HUES48 (cell line): ENCODE measurements around the gene EME2.

Experiments
- H3K27ac ChIP-seq: one replicate; pipeline ENCODE4 v1.7.0; 2013; ENCODE audit warnings: low read depth, low read length, inconsistent platforms
- H3K27me3 ChIP-seq: 2 replicates; pipeline ENCODE4 v1.6.1; 2013; ENCODE audit warnings: mild to moderate bottlenecking, low read length; ENCODE audit not compliant: control insufficient read depth, insufficient read depth
- H3K36me3 ChIP-seq: 2 replicates; pipeline ENCODE4 v1.6.1; 2013; ENCODE audit warnings: low read length; ENCODE audit not compliant: control insufficient read depth, insufficient read depth
- H3K4me1 ChIP-seq: 2 replicates; pipeline ENCODE4 v1.6.1; 2013; ENCODE audit warnings: mild to moderate bottlenecking, low read length; ENCODE audit not compliant: control insufficient read depth, insufficient read depth
- H3K4me3 ChIP-seq: 2 replicates; pipeline ENCODE4 v1.5.1; 2013; ENCODE audit warnings: mild to moderate bottlenecking, low read depth, low read length
- H3K9ac ChIP-seq: 2 replicates; pipeline ENCODE4 v1.6.1; 2013; ENCODE audit warnings: mild to moderate bottlenecking, low read depth, low read length, moderate library complexity
- H3K9me3 ChIP-seq: 2 replicates; pipeline ENCODE4 v1.6.1; 2013; ENCODE audit warnings: low read length; ENCODE audit not compliant: control insufficient read depth, insufficient read depth

Gene EME2, protein sequence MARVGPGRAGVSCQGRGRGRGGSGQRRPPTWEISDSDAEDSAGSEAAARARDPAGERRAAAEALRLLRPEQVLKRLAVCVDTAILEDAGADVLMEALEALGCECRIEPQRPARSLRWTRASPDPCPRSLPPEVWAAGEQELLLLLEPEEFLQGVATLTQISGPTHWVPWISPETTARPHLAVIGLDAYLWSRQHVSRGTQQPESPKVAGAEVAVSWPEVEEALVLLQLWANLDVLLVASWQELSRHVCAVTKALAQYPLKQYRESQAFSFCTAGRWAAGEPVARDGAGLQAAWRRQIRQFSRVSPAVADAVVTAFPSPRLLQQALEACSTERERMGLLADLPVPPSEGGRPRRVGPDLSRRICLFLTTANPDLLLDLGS

DNA sequence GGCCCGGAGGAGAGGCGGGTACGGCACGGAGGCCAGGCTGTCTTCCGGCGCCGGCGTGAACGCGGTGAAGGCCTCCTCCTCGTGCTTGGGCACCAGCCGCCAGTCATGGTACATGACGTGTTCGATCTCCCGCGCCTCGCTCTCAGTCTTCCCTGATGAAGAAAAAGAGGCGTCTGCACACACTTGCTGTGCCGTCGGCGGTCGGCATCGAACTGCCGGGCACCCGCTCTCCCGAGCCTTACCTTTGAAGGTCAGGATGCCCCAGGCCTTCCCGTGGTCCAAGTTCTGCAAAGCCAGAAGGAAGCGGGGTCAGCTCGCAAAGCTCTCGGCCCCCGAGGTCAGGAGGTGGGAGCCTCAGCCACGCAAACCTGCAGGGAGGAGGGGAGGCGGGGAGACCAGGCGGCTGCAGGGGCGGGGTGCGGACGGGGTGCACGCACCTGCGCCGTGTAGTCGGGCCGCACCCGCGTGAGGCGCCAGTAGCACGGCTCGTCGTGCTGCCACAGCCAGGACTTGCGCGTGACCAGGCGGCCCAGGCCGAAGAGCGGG, at the start of gene EME2:
TSS of gene EME2 (plus strand) at position 449 of the 546 bp plus-strand sequence. CDS start 418 bp downstream, outside the sequence.
- Histone ChIP-seq H3K4me1 (peaks cover 4% of the 10 kb centered on the region; the same call in 1 of the 2 replicates), H3K9ac (peak within 1 kb of the TSS; percentile 94), H3K9me3 (no peaks in the 10 kb centered on the region), H3K27ac (peak within 1 kb of the TSS; percentile 93), H3K27me3 (no peaks in the 10 kb centered on the region), H3K4me3 (peak within 1 kb of the TSS; percentile 98), H3K36me3 (peaks cover 38% of the 10 kb centered on the region)

DNA sequence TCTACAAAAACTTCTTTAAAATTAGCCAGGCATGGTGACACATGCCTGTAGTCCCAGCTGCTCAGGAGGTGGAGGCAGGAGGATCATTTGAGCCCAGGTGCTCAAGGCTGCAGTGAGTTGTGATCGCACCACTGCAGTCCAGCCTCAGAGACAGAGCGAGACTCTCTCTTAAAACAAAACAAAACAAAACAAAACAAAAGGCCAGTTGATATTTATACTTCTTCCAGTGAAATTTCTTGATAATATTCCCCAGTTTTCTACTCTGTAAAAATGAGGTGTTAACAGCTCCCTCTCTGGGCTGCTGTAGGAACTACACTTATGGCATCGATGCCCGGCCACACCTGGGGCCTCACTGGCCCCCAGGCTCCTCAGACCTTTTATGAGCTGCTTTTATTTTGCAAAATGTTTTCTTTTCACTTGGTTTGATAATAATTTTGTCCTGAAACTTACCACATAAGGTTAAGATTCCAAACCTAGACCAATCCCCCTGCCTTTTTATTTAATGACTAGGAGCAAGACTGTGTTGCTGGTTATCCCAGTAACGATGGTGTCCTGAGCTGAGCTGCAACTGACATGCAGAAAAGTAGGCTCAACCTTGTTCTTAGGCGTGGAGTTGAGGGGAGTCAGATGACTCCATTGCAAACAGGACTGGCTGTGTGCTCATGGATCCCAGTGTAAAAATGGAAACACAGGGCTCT, 49.0 kb upstream of the EME2 start:
- Histone ChIP-seq H3K9ac (no peak overlapping the region), H3K4me1 (no peaks in the 10 kb centered on the region), H3K27ac (no peak overlapping the region), H3K9me3 (no peaks in the 10 kb centered on the region), H3K4me3 (no peak overlapping the region), H3K36me3 (peaks cover 12% of the 10 kb centered on the region; the same call in 1 of the 2 replicates), H3K27me3 (no peaks in the 10 kb centered on the region)

DNA sequence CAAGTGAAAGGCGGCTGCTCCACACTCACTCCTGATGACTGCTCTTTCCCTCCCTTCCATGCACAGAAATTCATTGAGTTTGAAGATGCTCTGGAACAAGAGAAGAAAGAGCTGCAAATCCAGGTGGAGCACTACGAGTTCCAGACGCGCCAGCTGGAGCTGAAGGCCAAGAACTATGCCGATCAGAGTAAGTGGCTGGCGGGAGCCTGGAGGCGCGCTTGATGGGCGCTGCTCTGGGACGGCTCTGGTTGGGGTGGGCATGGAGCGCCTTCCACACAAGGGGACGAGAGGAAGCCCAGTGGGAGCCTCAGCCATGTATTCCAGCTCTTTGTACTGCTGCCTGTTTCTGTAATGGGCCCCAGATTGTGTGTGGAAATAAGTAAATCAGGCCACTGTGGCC, 48.1 kb upstream of the EME2 start:
- Histone ChIP-seq H3K27me3 (no peaks in the 10 kb centered on the region), H3K27ac (no peak overlapping the region), H3K36me3 (peaks cover 19% of the 10 kb centered on the region; the same call in 1 of the 2 replicates), H3K4me1 (no peaks in the 10 kb centered on the region), H3K4me3 (no peak overlapping the region), H3K9me3 (no peaks in the 10 kb centered on the region), H3K9ac (no peak overlapping the region)

DNA sequence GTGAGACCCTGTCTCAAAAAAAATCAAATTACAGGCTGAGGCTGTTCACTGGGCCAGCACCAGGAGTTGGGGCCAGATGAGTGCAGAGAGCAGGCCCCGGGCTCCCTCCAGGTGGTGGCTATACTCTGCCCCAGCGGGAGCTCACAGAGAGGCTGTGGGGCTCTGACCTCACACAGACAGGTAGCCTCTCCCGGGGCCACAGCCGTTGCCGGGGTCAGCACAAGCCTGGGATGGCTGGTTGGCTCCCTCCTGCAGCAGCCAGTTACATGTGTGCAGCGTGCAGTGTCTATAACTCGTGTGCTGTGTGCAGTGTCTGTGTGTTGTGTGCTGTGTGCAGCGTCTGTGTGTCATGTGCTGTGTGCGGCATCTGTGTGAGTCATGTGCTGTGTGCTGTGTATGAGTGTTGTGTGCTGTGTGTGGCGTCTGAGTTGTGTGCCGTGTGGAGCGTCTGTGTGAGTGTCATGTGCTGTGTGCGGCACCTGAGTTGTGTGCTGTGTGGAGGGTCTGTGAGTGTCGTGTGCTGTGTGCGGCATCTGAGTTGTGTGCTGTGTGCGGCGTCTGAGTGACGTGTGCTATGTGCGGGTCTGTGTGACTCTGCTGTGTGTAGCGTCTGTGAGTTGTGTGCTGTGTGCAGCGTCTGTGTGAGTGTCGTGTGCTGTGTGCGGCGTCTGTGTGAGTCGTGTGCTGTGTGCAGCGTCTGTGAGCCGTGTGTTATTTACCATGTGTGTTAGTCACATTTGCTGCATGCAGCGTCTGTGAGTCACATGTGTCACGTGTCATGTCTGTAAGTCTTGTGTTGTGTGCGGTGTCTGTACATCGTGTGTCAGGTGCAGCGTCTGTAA, 45.7 kb upstream of the EME2 start:
- Histone ChIP-seq H3K27me3 (no peaks in the 10 kb centered on the region), H3K9ac (no peak overlapping the region), H3K4me3 (no peak overlapping the region), H3K36me3 (peaks cover 19% of the 10 kb centered on the region), H3K27ac (no peak overlapping the region), H3K4me1 (no peaks in the 10 kb centered on the region), H3K9me3 (no peaks in the 10 kb centered on the region)

DNA sequence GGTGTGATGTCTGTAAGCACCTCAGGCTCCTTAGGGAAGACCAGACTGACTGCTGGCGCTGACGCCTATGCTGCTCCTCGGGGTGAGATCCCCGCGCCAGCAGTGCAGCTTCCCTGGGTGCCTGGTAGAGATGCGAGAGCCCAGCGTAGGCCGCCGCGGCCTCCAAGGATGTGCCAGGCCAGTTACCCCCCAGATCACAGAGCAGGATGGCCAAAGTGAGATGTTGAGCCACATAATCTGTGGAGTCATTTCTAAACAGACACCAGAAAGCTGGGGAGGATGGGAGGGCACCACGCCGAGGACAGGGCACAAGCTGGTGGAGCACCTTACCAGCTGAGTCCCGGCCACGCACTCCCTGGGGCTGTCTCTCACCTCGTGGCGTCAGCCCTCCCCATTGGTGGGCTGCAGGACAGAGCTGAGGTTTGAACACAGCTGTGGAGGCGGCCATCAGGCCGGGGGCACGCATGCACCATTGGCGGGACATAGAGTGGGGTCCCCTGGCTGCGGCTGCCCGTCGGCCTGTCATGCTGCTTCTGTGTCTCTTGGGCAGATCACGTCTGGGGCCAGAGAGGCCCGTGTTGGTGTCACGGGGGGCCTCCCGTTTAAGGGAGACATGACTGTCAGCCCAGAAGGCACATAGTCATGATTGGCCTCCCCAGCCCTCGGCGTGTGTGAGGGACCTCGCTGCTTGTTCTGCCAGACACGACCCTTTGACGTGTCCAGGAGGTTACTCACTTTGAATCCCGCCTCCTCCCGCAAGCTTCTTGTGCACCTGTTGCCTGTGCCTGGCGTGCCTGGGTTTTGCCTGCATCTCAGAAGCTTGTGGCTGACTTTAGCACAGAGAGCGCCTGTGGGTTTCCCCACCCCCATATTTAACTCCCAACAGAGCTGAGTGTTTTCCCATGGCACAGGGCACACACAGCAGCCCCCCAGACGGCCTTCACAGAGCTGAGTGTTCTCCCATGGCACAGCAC, 44.7 kb upstream of the EME2 start:
- Histone ChIP-seq H3K36me3 (peaks cover 23% of the 10 kb centered on the region), H3K27ac (no peak overlapping the region), H3K4me3 (no peak overlapping the region), H3K9me3 (no peaks in the 10 kb centered on the region), H3K27me3 (no peaks in the 10 kb centered on the region), H3K9ac (no peak overlapping the region), H3K4me1 (no peaks in the 10 kb centered on the region)

DNA sequence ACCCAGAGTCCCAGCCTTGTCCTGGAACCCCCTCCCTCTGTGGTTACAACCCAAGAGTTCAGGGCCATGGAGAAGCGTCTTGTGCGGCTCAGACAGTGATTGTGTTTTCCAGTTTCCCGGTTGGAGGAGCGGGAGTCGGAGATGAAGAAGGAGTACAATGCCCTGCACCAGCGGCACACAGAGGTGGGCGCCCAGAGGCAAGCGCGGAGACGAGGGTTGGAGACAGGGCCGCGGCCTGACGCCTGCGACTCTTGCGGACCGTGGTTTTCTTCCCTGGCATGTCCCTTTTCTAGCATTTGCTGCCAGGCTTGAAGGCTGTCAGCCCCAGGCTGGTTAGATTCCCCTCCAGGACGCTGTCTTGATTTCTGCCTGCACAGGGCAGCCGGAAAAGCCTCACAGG, 43.6 kb upstream of the EME2 start:
- Histone ChIP-seq H3K9ac (no peak overlapping the region), H3K27ac (no peak overlapping the region), H3K4me3 (no peak overlapping the region), H3K4me1 (no peaks in the 10 kb centered on the region), H3K27me3 (no peaks in the 10 kb centered on the region), H3K9me3 (no peaks in the 10 kb centered on the region), H3K36me3 (peaks cover 23% of the 10 kb centered on the region)

DNA sequence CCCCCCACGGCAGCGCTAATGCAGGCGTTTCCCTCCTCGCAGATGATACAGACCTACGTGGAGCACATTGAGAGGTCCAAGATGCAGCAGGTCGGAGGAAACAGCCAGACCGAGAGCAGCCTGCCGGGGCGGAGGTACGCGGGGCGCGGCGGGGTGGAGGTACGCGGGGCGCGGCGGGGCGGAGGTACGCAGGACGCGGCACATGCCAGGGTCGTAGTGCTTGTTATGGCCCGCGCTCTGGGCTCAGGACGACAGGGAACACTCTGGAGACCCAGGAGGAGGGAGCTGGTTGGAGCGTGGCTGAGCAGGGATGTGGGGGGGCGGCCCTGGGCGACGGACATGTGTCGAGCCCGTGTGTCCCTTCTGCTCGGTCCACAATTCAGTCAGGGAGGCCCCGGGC, 43.2 kb upstream of the EME2 start:
- H3K9ac ChIP-seq, result no peak overlapping the region
- H3K36me3 ChIP-seq, result peaks cover 20% of the 10 kb centered on the region

DNA sequence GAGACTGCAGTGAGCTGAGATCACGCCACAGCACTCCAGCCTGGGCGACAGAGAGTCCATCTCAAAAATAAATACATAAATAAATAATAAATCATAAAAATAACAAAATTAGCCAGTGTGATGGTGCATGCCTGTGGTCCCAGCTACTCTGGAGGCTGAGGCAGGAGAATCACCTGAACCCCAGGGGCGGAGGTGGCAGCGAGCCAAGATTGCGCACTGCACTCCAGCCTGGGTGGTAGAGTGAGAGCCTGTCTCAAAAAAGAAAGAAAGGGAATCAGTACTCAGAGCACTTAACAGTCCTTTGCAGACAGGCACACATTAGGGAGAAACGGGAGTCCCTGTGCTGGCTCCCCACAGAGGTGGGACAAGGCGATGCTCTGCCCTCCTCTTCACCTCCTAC, 41.5 kb upstream of the EME2 start:
- H3K4me3 ChIP-seq, result no peak overlapping the region
- no peaks in the 10 kb centered on the region for H3K27me3 ChIP-seq
- peaks cover 18% of the 10 kb centered on the region for H3K9me3 ChIP-seq
- peaks cover 17% of the 10 kb centered on the region for H3K36me3 ChIP-seq
- no peaks in the 10 kb centered on the region for H3K4me1 ChIP-seq
- no peak overlapping the region for H3K9ac ChIP-seq
- H3K27ac ChIP-seq, result no peak overlapping the region

More for the DNA sequence above, 43.2 kb upstream of the EME2 start:
- no peak overlapping the region for H3K27ac ChIP-seq
- H3K4me3 ChIP-seq, result no peak overlapping the region
- no peaks in the 10 kb centered on the region for H3K27me3 ChIP-seq
- peaks cover 2% of the 10 kb centered on the region; the same call in 1 of the 2 replicates for H3K9me3 ChIP-seq
- no peaks in the 10 kb centered on the region for H3K4me1 ChIP-seq

DNA sequence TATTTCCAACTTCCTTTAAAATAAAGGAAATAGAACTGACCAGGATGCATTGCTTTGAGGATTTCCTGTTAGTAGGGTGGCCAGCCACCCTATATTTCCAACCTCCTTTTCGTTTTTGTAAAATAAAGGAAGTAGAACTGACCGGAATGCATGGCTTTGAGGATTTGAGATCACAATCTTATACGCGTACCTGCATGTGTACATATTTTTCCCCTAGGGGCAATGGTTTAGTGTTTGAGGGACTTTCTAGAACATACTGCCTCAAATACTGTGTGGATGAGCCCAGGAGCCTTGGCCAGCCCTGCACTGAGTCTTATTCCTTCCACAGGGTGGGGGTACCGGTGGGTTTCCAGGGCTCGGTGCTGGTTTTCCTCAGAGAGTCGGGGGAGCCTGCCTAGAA, 41.0 kb upstream of the EME2 start:
- Histone ChIP-seq H3K36me3 (peaks cover 16% of the 10 kb centered on the region), H3K4me1 (no peaks in the 10 kb centered on the region), H3K9me3 (peaks cover 24% of the 10 kb centered on the region), H3K27me3 (no peaks in the 10 kb centered on the region), H3K27ac (no peak overlapping the region), H3K9ac (no peak overlapping the region), H3K4me3 (no peak overlapping the region)

DNA sequence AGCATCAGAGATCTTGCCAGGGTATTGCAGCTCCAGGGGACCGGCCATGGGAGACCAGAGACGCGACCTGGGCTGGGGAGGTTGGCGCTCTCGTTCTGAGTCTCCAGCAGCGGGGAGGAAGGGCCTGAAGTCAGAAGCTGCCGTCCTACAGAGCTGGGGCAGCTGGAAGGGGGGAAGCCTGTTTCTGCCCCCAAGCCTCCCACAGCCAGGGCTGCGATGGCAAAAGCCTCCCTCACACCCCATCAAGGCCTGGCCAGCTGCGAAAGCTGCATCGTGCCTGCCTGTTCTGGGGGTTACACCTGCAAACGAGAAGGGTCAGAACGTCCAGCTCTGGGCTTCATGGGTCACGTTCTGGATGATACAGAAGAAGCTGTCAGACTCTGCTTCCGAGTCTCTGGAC, 40.5 kb upstream of the EME2 start:
- Histone ChIP-seq H3K4me3 (no peak overlapping the region), H3K9ac (no peak overlapping the region; the same call in 1 of the 2 replicates), H3K4me1 (no peaks in the 10 kb centered on the region), H3K9me3 (peaks cover 28% of the 10 kb centered on the region), H3K27ac (no peak overlapping the region), H3K27me3 (no peaks in the 10 kb centered on the region), H3K36me3 (peaks cover 16% of the 10 kb centered on the region)
